Stimulated activated CD8-positive, alpha-beta memory T cell treated with anti-CD3 and anti-CD28 coated beads, Interleukin-15, amount 100 ng/mL, for 4 hours (primary cell): ENCODE measurements around the gene PARP12.

Experiments used
- DNase-seq, 2 donors: peaks; one replicate each; pipeline ENCODE4 v3.0.0-alpha.2; 2020; ENCODE audit warnings: low read depth in 2 of 2

PARP12 gene

DNA sequence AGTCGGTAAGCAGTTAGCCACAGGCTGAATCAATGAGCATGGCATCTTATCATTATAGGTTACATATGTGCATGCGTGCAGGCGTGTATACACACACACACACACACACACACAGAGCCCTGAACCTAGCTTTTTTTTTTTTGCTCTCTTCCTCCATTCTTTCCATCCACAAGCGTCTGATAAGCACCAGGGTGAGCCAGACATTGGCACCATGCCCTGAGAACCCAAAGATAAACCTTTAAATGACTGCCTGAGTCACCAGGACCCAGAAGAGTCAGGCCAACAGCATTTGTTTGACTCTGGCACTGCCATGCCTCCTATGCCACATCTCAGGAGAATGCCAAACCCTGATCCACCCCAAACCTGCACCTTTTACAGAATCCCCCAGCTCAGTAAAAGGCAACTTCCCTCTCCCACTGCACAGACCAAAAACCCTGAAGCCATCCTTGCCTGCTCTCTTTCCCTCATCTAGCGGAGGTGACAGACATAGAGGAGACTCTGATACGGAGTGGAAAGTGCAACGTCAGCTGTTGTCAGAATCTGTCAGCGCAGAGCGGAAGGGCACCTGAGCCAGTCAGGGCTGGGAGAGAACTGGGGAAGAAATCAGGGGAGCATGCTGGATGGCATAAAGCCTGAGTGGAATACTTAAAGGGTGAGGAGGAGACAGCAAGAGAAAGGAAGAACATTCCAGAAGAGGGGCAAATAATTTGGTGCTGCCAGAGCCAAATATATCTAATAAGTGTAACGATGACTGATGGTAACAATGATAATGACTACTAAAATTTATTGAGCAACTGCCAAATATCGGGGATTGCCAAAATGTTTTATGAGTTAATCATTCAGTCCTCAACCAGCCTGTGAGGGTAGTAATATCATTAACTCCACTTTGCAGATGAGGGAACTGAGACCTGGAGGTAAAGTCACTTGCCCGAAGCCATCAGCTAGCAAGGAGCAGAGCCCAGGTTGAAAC is 3.2 kb downstream of the PARP12 start:
- peak in 1 of 2 donors; percentile 37 for DNase-seq

DNA sequence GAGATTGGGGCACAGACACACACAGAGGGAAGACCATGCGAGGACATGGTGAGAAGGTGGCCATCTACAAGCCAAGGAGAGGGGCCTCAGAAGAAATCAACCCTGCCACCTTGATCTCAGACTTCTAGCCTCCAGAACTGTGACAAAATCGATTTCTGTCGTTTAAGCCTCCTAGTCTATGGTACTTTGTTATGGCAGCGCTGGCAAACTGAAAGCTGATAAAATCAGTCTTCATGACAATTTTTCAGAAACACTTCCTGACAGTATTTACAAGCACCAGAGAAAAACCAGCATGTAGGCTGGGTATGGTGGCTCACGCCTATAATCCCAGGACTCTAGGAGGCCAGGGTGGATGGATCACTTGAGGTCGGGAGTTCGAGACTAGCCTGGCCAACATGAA is 4.2 kb downstream of the PARP12 start:
- no peak for DNase-seq

DNA sequence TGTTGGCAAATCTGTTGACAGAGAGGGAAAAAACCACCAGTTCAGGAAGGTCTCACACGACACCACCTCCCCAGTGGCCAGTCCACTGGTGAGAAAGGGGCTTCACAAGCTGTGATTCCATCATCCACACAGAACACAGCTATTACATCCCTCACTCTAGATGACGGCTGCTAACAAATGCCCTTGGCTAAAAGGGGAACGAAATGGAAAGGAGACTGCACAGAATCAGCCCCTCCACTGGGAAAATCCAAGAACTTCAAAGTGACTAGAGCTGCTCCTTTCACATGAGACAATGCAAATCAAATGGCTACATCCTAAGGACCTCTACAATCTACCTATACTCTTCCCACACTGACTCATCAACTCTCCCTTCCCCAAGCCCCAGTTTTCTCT is 5.6 kb downstream of the PARP12 start:
- DNase-seq: no peak

DNA sequence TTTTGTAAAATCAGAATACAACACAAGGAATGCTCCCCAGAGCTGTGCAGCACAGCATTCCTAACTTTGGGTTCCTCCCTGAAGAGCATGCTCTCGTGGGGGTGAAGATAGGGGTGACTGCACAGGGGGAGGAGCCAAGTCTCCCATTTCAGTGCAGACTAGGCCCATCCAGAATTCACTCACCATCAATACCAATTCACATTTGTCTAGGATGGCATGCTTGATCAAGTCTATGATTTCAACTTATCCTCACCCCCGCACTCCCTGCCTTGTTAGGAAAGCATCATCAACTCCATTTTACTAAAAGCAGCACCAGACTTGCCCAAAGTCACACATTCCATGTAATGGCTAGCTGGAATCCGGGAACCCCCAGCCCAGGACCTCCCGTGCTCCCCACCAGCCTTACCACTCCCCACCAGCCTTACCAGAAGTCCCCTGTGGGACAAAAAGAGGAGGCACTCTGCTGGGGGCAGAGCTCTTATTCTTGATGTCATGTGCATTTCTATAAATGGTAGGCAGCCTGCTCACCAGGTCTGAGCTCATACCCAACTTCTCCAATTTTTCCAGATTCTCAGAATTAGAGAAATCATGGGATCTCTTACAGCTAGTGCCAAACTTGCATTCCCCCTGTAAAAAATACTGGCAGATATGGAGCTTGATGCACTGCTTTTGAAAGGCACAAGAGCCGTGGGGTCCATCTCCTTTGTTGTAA is 6.2 kb downstream of the PARP12 start:
- DNase-seq: no peak

DNA sequence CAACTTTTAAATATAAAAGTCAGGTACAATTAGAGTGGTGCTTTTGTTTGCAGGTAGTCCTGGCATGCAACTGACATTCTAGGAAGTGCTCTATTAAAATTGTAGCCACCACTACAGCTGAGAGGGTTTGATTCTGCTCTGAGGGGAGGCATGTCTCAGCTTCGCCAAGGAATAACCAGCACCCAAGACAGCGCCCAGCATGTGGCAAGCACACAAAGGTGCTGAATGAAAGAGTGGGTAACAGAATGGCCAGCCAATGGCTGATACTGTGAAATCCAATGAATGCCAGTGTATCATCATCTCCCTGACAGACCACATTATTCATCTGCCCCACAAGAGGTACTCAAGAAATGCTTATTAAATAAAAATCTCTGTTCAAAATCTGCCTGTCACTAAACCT is 6.9 kb downstream of the PARP12 start:
- no peak for DNase-seq

DNA sequence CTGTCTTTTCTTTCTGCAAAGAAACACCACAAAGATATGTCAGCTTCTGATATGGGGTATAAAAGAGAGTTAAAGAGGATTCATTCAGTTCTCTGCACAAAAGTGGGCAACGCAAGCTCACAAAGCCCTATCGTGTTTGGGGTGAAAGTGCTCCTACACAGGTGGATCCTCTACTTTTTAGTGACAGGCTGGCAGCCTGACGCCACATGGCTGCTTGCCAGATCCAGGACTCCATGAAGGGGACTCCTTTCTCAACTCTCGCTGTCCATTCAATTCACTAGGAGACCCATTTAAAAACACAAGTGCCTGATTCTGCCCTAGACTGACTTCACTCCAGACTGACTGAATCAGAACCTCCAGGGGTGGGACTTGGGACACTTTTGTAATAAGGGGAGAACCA is 8.0 kb downstream of the PARP12 start:
- no peak for DNase-seq

DNA sequence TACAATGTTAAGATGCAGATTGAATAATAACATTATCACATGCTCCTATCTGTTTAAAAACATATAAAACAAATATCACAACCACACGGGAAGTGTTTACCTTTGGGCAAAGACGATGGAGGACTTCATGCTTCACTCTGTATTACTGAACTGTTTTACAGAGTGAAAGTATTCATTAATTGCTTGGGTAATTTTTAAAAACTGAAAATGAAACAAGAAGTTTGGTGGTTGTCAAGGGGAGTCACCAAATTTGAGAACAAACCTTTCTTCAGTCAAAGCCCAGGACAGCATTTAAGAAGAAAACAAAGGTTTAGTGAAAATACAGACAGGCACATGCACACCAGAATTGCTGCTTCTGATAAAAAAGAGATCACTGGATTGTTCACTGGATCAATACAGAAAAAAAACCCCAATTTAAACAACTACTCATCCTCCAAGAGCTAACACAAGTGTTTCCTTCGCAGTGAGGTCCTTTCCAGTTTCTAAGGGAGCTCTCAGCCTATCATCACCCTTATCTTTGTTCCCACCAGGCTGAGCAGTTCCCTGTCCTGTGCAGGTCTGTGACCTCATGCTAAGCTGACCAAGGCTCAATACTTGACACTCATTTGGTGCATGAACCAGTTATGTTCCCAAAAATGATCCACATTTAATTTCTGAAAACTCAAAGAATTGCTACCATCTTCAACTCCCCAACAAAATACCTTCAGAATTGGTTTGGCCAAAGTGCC is 8.8 kb downstream of the PARP12 start:
- DNase-seq: no peak

DNA sequence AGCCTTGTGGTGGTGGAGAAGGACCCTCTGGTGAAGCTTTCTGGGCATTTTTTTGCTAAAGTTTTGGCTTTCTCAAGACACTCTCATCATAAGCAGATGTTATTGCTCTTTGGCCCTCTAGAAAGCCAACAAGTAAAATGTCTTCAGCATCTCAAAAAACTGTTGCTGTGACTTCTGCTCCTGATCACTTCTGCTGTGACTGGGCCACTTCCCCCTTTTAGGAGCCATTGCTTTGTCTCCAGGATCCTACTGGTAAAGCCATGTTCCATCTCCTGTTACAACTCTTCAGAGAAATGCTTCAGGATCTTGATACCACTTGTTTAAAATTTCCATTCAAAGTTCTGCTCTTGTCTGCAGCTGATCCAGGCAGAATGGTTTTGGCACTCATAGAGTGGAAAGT is 10.9 kb downstream of the PARP12 start:
- DNase-seq: no peak

DNA sequence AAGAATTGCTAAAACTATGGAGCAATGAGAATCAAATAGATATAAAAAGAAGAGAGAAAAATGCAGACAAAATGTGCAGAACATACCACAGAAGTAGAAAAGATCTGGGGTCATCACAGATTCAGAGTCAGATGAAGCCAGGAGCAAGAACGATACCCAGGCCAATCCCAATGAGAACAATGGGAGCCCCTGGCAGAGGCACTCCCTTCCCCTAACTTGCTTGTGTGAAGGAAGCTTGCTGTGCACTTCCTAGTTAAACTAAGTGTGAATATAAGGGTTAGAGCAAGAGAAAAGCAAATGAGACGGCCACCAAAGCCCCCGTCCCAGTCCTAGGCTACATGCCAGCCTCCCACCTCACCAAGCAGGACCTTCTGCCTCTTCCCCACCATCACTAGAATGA is 12.7 kb downstream of the PARP12 start:
- no peak for DNase-seq

DNA sequence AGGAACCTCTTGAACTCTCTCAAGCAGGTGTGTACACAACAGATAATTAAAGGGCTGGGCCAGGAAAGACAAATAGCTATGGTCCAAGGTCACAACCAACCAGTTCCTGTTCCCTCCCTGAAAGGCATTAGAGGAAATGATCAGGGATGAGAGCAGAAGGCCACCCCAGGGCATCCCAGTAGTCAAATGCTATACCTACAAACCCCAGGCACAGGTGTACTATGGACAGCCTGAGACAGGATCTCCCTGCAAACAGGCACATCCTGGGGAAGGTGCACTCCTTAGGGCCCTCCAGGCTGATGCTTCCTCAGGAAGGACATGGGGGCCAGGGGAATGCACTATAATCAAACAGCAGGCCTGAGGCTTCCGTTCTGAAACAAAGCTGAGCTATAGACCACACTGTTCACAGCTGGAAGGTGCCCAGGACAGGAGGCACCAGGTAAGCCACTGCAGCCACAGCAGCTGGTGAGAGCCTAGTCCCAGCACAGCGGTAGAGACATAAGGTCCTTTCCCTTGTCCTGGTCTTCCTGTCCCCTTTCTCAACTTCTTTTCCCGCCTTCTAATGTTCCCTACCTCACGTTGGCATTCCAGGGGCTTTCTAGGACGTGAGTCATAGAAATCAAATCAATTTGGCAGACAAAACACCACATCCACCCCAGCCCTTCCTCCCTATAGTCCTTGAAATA is 13.3 kb downstream of the PARP12 start:
- no peak for DNase-seq

DNA sequence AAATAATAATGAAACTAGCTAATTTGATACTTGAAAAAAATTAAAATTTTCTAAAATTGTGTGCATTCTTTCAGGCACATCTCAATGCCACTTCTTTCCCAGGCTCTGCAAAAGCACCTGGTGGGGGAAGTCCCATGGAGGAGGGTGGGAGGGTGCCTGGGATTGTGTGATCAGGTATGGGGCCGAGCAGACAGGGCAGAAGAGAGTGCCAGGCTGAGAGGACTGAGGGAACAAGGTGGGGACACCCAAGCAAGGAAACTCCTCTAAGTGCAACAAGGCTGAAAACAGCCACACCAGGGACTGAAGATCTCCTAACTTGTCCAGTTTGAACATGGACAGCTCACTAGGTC is 13.8 kb downstream of the PARP12 start:
- DNase-seq: no peak

DNA sequence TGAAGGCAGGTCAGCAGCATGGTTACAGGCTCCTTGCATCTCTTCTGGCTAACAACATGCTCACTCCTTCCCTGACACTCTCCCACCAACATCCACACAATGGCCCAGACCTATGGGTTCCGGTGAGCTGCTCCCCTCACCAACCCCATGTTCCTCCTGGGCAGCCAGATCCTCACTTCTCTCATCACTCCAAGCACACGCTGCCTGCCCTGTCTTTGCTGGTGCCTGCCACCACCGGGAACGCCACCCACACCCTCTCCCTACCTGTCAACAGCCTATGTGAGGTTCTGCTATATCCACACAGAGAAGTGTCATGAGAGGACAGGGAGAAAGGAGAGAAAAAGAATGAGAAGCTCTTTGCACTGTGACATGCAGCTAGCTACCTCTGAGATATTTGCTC is 14.6 kb downstream of the PARP12 start:
- no peak for DNase-seq

DNA sequence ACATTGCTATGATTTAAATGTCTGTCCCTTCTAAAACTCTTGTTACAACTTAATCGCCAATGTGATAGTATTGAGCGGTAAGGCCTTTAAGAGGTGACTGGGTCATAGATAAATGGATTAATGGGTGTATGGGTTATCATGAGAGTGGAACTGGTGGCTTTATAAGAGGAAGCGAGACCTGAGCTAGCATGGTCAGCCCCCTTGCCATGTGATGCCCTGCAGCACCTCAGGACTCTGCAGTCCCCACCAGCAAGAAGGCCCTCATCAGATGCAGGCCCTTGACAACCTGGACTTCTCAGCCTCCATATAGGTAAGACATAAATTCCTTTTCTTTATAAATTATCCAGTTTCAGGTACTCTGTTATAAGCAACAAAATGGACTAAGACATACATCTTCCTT is 15.6 kb downstream of the PARP12 start:
- DNase-seq: no peak

DNA sequence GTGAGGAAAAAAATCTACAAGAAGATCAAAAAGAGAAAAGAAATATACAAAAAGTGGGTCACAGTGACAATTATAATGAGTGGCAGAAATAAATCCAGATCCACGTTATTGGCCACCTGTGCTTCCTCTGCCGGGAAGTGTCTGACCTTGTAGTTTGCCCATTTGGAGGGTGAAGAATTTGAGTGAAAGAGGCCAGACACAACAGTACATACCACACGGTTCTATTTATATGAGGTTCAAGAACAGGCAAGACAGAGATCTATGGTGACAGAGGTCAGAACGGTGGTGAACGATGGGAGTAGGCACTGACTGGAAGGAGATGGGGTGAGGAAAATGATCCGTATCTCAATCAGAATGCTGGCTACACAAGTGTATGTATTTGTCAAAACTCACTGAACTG is 17.1 kb downstream of the PARP12 start:
- no peak for DNase-seq

DNA sequence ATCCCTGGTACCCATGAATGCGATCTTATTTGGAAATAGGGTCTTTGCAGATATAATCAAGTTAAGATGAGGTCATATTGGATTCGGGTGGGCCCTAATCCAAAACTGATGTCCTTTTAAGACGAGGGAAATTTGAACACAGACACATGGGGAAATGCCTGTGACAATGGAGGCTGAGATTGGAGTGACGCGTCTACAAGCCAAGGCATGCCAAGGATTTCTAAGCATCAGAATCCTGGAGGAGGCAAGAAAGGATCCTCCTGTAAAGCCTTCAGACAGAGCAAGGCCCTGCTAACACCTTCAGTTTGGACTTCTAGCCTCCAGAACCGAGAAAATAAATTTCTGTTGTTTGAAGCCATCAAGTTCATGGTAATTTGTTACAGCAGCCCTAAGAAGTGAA is 18.5 kb downstream of the PARP12 start:
- DNase-seq: no peak

DNA sequence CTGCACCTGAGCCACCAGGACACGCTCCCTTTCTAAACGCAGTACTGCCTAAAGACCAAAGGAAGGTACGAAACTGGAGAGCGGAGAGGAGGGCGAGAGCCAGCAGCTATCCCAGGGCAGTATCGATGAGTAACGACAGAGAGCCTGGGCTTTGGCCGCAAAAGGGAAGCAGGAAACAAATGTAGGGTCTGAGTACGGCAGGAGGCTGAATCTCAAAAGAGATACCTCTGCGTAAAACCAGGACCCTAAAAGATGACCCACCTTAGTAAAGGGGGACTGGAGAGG is 20.4 kb downstream of the PARP12 start:
- DNase-seq: no peak

DNA sequence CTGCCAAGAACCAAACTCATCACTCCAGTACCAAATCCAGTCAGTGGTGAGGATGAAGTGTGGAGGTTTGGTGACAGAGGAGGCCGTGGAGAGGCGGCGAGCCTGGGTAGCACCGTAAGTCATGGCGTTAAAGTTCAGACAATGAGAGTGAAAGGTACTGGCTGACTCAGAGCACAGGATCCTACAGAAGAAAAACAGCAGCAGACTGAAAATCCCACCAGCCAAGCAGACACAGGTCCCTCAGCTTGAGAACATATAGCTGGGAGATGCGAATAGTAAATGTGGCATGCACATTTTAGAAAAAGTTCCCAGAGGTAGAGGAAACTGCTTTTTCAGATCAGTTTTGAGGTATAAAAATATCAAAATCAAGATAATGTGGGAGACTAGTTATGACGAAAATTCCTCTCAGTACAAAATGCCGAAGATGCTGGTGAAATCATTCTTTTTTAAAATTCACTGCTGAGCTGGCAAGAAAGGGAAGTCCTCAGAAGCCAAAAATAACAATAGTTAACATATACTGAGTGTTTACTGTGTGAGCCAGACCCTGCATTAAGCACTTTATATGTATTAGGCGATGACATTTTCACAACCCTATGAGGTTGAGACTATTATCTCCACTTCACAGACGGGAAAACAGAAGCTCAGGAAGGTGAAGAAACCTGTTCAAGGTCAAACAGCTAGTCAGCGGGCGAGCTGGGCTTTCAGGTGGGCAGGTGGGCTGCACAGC is 20.9 kb downstream of the PARP12 start:
- DNase-seq: no peak

DNA sequence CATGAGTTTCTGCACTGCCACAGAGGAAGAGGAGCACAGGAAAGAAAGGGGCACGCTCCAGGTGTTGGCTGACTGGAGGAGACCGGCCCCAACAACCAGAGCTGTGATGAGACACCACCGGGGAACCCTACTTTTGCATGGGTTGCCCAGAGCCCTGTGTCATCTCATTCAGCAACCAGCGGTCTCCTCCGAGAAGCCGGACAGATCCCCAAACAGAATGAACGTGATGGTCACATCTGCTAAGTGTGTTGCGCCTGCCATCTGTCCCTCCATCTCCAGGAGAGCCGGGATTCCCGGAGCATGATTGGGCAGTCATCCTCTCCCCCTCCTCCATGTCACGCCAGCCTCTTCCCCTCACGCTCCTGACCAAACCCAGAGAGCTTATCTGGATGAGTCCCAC is 22.9 kb downstream of the PARP12 start:
- no peak for DNase-seq

DNA sequence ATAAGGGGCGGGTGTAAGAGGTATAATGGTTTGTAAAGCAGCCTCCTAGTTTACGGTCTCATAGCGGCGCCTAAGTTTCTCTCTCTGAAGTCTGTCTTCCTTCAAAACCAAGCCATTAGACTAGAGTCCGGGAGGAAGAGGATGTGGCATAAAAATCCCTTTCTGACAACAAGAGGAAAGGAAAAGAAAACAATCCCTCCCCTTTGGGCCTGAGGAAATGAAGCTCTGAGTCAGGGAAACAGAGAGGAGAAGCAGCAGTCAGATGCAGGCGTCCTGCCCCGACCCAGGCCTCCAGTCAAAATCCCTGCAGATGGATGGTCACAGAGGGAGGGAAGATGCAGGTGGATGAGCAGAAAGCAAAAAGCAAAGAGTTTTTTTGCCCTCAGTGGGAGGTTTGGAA is 23.7 kb downstream of the PARP12 start:
- DNase-seq: no peak

DNA sequence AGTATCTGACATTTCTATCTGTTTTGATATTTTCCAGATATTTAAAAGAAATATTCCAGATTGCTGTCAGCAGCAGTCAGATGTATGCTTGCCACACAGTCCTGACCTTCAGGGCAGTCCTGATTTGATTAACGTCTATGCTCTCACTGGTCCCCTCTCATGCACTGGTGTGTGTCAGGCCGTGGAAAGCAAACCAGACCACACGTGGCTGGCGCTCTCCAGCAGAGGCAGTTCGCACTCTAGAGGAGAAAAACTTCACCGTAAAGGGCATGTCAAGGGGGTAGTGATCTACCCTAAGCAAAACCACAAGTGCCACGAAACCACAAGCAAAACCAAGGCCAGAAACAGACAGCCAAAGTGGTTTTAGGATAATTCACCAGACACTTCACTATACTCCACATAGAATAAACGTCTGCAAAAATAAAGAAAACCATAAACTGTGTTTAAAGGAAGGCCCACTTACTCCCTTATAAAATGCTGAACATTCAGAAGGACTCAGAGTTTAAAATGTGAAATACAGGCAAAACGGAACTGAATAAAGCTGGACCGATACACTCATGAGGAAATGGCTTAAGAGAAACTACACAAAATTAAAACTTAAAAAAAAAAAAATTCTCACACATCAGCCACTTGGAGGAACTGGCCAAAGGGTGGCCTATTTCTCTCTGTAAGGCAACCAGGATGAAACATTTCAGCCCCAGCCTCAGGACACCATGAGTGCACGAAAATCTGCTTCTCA is 26.4 kb downstream of the PARP12 start:
- no peak for DNase-seq
